ENCODE measurements around the gene NEFH.

Gene NEFH

GRCh38 chr22:29475550-29475949 is 4.5 kb upstream of the NEFH start:
- TF ChIP-seq CTCF (IDR thresholded peaks at IDR 0.05; ENCODE audit: control insufficient read depth, insufficient read depth, low read depth, low read length, missing control alignments), result no peak
- no peak overlapping the region for H3K4me3 ChIP-seq (ENCODE audit: control insufficient read depth, low read depth, low read length)
- DNase-seq (ENCODE audit: low read depth), result no peak

- H3K4me3 ChIP-seq (ENCODE audit: control insufficient read depth, low read depth, low read length), result no peak overlapping the region
- DNase-seq (ENCODE audit: low read depth), result no peak
- TF ChIP-seq CTCF (IDR thresholded peaks at IDR 0.05; ENCODE audit: control insufficient read depth, insufficient read depth, low read depth, low read length, missing control alignments), result no peak
These were observed 3.9 kb upstream of the NEFH start for GRCh38 chr22:29476116-29476515.

GRCh38 chr22:29477723-29478318 is 2.2 kb upstream of the NEFH start:
- no peak for TF ChIP-seq CTCF (IDR thresholded peaks at IDR 0.05; ENCODE audit: control insufficient read depth, insufficient read depth, low read depth, low read length, missing control alignments)
- DNase-seq (ENCODE audit: low read depth), result no peak
- H3K4me3 ChIP-seq (ENCODE audit: control insufficient read depth, low read depth, low read length), result no peak overlapping the region

- no peak for TF ChIP-seq CTCF (IDR thresholded peaks at IDR 0.05; ENCODE audit: control insufficient read depth, insufficient read depth, low read depth, low read length, missing control alignments)
- DNase-seq (ENCODE audit: low read depth), result no peak
- no peak overlapping the region for H3K4me3 ChIP-seq (ENCODE audit: control insufficient read depth, low read depth, low read length)
These were observed 1.4 kb upstream of the NEFH start for GRCh38 chr22:29478326-29479276.

GRCh38 chr22:29480262-29480511 is 169 bp downstream of the NEFH start:
- no peak for TF ChIP-seq CTCF (IDR thresholded peaks at IDR 0.05; ENCODE audit: control insufficient read depth, insufficient read depth, low read depth, low read length, missing control alignments)
- DNase-seq (ENCODE audit: low read depth), result no peak
- no peak overlapping the region for H3K4me3 ChIP-seq (ENCODE audit: control insufficient read depth, low read depth, low read length)

- no peak overlapping the region for H3K4me3 ChIP-seq (ENCODE audit: control insufficient read depth, low read depth, low read length)
- no peak for DNase-seq (ENCODE audit: low read depth)
- no peak for TF ChIP-seq CTCF (IDR thresholded peaks at IDR 0.05; ENCODE audit: control insufficient read depth, insufficient read depth, low read depth, low read length, missing control alignments)
These were observed 670 bp downstream of the NEFH start for GRCh38 chr22:29480512-29481264.

Data from AG09309 (cell line).